Fibroblast of lung (primary cell): ENCODE data around the gene CNNM3. TPM values are rescaled to one million over a fixed set of nuclear protein-coding genes. Genes with fewer than 3 reads are reported as not detected.

Experiments used
- DNase-seq, 2 donors: peaks; one replicate each; pipeline versions ENCODE4 v3.0.0 to v3.0.0-alpha.2; 2010; ENCODE audit warnings: low read depth in 2 of 2
- H2AFZ ChIP-seq: 2 replicates; pipeline ENCODE4 v1.5.1; 2012; ENCODE audit warnings: low read length, control low read depth, inconsistent platforms
- H3K27ac ChIP-seq: 2 replicates; pipeline ENCODE4 v1.5.1; 2011; ENCODE audit warnings: low read length, control low read depth; ENCODE audit not compliant: insufficient read depth
- H3K27me3 ChIP-seq: 2 replicates; pipeline ENCODE4 v1.5.1; 2011; ENCODE audit warnings: mild to moderate bottlenecking, low read length; ENCODE audit not compliant: control insufficient read depth, insufficient read depth
- H3K36me3 ChIP-seq: 2 replicates; pipeline ENCODE4 v1.5.1; 2011; ENCODE audit warnings: low read length; ENCODE audit not compliant: control insufficient read depth, insufficient read depth
- H3K4me1 ChIP-seq: 2 replicates; pipeline ENCODE4 v1.5.1; 2011; ENCODE audit warnings: low read length; ENCODE audit not compliant: control insufficient read depth, insufficient read depth; ENCODE audit errors: extremely low read depth
- H3K4me2 ChIP-seq: 2 replicates; pipeline ENCODE4 v1.5.1; 2011; ENCODE audit warnings: low read length, control low read depth; ENCODE audit not compliant: insufficient read depth; ENCODE audit errors: extremely low read depth
- H3K4me3 ChIP-seq, 4 experiments: fragments of 200-600 bp in 1 of 4; sonication (generic) in 1 of 4; replicated peaks in 1 of 4; 2 replicates each; pipeline ENCODE4 v1.5.1; 2011 to 2016; ENCODE audit warnings: low read length in 4 of 4, low read depth in 3 of 4, mild to moderate bottlenecking in 3 of 4, control low read depth in 2 of 4, inconsistent platforms in 1 of 4, mixed read lengths in 1 of 4; ENCODE audit not compliant: insufficient read depth in 1 of 4; ENCODE audit errors: control extremely low read depth in 1 of 4
- H3K79me2 ChIP-seq: 2 replicates; pipeline ENCODE4 v1.5.1; 2012; ENCODE audit warnings: mild to moderate bottlenecking, low read length, inconsistent platforms; ENCODE audit not compliant: control insufficient read depth, insufficient read depth
- H3K9ac ChIP-seq: 2 replicates; pipeline ENCODE4 v1.5.1; 2011; ENCODE audit warnings: mild to moderate bottlenecking, low read length, control low read depth; ENCODE audit not compliant: insufficient read depth
- H3K9me3 ChIP-seq: 2 replicates; pipeline ENCODE4 v1.5.1; 2012; ENCODE audit warnings: low read depth, low read length; ENCODE audit not compliant: control insufficient read depth, insufficient read depth
- H4K20me1 ChIP-seq: 2 replicates; pipeline ENCODE4 v1.5.1; 2011; ENCODE audit warnings: low read length; ENCODE audit not compliant: control insufficient read depth, insufficient read depth; ENCODE audit errors: extremely low read depth
- CTCF ChIP-seq, 2 donors: IDR thresholded peaks in 1 of 2; conservative IDR thresholded peaks in 1 of 2; 1 replicate in 1 of 2; 2 replicates in 1 of 2; pipeline ENCODE4 v1.5.1; 2011 to 2012; ENCODE audit warnings: low read length in 2 of 2, control low read depth in 1 of 2, inconsistent platforms in 1 of 2, low read depth in 1 of 2, mild to moderate bottlenecking in 1 of 2
- EZH2 ChIP-seq: IDR thresholded peaks from 2 replicates; pipeline ENCODE4 v1.5.1; 2012; ENCODE audit warnings: low read length, control low read depth, mild to moderate bottlenecking; ENCODE audit errors: missing control alignments
- polyA minus RNA-seq: library from RNA; depleted of rRNA, polyadenylated mRNA; stranded (reverse); fragments of >200 nt; gene quantifications from 2 replicates; pipeline ENCODE4 v1.2.3, GENCODE V29; 2011; ENCODE audit warnings: low replicate concordance
- polyA plus RNA-seq, 2 donors: library from polyadenylated mRNA; depleted of rRNA in 1 of 2; stranded (reverse) in 1 of 2; unstranded in 1 of 2; fragments of >200 nt; gene quantifications; 2 replicates each; pipeline ENCODE4 v1.2.1, GENCODE V29; 2011 to 2012; ENCODE audit warnings: missing spikeins in 1 of 2
- total RNA-seq: library from RNA; depleted of rRNA; stranded (reverse); fragments of >200 nt; gene quantifications from 2 replicates; pipeline ENCODE4 v1.2.1, GENCODE V29; 2014

CNNM3 gene
- total RNA-seq (9.9 and 13.1 TPM in 2 replicates), polyA plus RNA-seq (4.3 and 5.5 TPM in 2 replicates), polyA minus RNA-seq (23.9 and 24.4 TPM in 2 replicates)
- 5.5 and 7.3 TPM in 2 replicates for polyA plus RNA-seq (2012)

- H3K36me3 ChIP-seq = no peaks in the 10 kb centered on the region
- no peaks in the 10 kb centered on the region for H3K27me3 ChIP-seq
- H3K9me3 ChIP-seq = no peaks in the 10 kb centered on the region
- peak within 1 kb of the TSS; percentile 36 for H3K27ac ChIP-seq
- peak within 1 kb of the TSS; percentile 70 for H2AFZ ChIP-seq
- peaks cover 7% of the 10 kb centered on the region for H3K4me1 ChIP-seq
- no peaks in the 10 kb centered on the region for H4K20me1 ChIP-seq
- H3K4me2 ChIP-seq = peak within 1 kb of the TSS; percentile 98
- peak; percentile 89 to 93 for DNase-seq
- TF ChIP-seq CTCF (conservative IDR thresholded peaks at IDR 0.05 in 1 of 2, IDR thresholded peaks at IDR 0.05 in 1 of 2; ENCODE audit: low read depth in 1 of 2, low read length in 2 of 2) (peak; percentile 29 to 41), EZH2 (no peak)
- H3K4me3 ChIP-seq = peak within 1 kb of the TSS; percentile 60 to 71 (median 66)
- H3K79me2 ChIP-seq = peaks cover 3% of the 10 kb centered on the region
- H3K9ac ChIP-seq = peak within 1 kb of the TSS; percentile 62
Measured at GRCh38 chr2:96816127-96816835, at the start of gene CNNM3. Gene CNNM3 (plus strand): TSS chr2:96816268. CDS start chr2:96816278, 10 bp downstream.

GRCh38 chr2:96767135-96767871 lies 48.8 kb upstream of the CNNM3 start:
- Histone ChIP-seq H2AFZ (no peak overlapping the region), H3K79me2 (no peaks in the 10 kb centered on the region), H3K9ac (no peak overlapping the region), H3K9me3 (no peaks in the 10 kb centered on the region), H4K20me1 (no peaks in the 10 kb centered on the region), H3K4me1 (peaks cover 2% of the 10 kb centered on the region), H3K4me3 (no peak overlapping the region), H3K4me2 (no peak overlapping the region), H3K27ac (no peak overlapping the region), H3K27me3 (no peaks in the 10 kb centered on the region), H3K36me3 (no peaks in the 10 kb centered on the region)
- no peak for DNase-seq
- TF ChIP-seq CTCF (conservative IDR thresholded peaks at IDR 0.05 in 1 of 2, IDR thresholded peaks at IDR 0.05 in 1 of 2; ENCODE audit: low read depth in 1 of 2, low read length in 2 of 2) (no peak), EZH2 (no peak)

- TF ChIP-seq EZH2 = no peak
- no peak for TF ChIP-seq CTCF (conservative IDR thresholded peaks at IDR 0.05 in 1 of 2, IDR thresholded peaks at IDR 0.05 in 1 of 2; ENCODE audit: low read depth in 1 of 2, low read length in 2 of 2)
- Histone ChIP-seq H3K27ac (no peak overlapping the region), H3K4me3 (no peak overlapping the region), H3K9ac (no peak overlapping the region), H3K79me2 (no peaks in the 10 kb centered on the region), H3K36me3 (no peaks in the 10 kb centered on the region), H3K9me3 (no peaks in the 10 kb centered on the region), H4K20me1 (no peaks in the 10 kb centered on the region), H3K4me1 (no peaks in the 10 kb centered on the region), H2AFZ (no peak overlapping the region), H3K27me3 (no peaks in the 10 kb centered on the region), H3K4me2 (no peak overlapping the region)
- no peak for DNase-seq
Measured at GRCh38 chr2:96768083-96768561, 47.9 kb upstream of the CNNM3 start.
